ENCODE results near the gene BAHD1. TPM values are rescaled to one million over a fixed set of nuclear protein-coding genes. Genes with fewer than 3 reads are reported as not detected.

BAHD1 gene
- total and polyA plus RNA-seq, 2 experiments from 2014 or later: 13.9 to 17.2 TPM

- Histone ChIP-seq H3K27ac (no peak overlapping the region), H2AFZ (no peak overlapping the region), H3K4me2 (no peak overlapping the region), H3K4me1 (ENCODE audit: insufficient read depth) (peaks cover 15% of the 10 kb centered on the region), H3K9me3 (ENCODE audit: low read depth) (no peaks in the 10 kb centered on the region), H3K27me3 (no peaks in the 10 kb centered on the region), H3K9me2 (replicated peaks; ENCODE audit: insufficient read depth) (no peaks in the 10 kb centered on the region), H3K4me3 (no peak overlapping the region), H4K20me1 (ENCODE audit: insufficient read depth, poor library complexity, severe bottlenecking) (peaks cover 37% of the 10 kb centered on the region), H3K79me2 (peaks cover 48% of the 10 kb centered on the region), H3K36me3 (replicated peaks; ENCODE audit: insufficient read depth, low read depth) (no peaks in the 10 kb centered on the region)
- no peak for DNase-seq (ENCODE audit: low spot score)
- 60% methylated on average over 2 of the region's 2 CpGs for WGBS (ENCODE audit: low lambda C conversion rate, missing lambda C conversion rate)
- TF ChIP-seq EZH2 (IDR thresholded peaks at IDR 0.05; ENCODE audit: borderline replicate concordance): no peak
- TF ChIP-seq EZH2phosphoT487 (IDR thresholded peaks at IDR 0.05; ENCODE audit: low read depth, severe bottlenecking, unreplicated experiment): no peak
- no peak for TF ChIP-seq CTCF (IDR thresholded peaks at IDR 0.05; ENCODE audit: poor library complexity)
Measured at GRCh38 chr15:40460404-40460803, 19.7 kb downstream of the BAHD1 start.

GRCh38 chr15:40461958-40462357 lies 21.2 kb downstream of the BAHD1 start:
- no peak overlapping the region for H2AFZ ChIP-seq
- H3K9me2 ChIP-seq (replicated peaks; ENCODE audit: insufficient read depth): no peaks in the 10 kb centered on the region
- no peak for TF ChIP-seq EZH2 (IDR thresholded peaks at IDR 0.05; ENCODE audit: borderline replicate concordance)
- no peaks in the 10 kb centered on the region for H3K27me3 ChIP-seq
- no peak overlapping the region for H3K4me2 ChIP-seq
- no peak overlapping the region for H3K4me3 ChIP-seq
- no peak overlapping the region for H3K27ac ChIP-seq
- H3K36me3 ChIP-seq (replicated peaks; ENCODE audit: insufficient read depth, low read depth): no peaks in the 10 kb centered on the region
- no peaks in the 10 kb centered on the region for H3K9me3 ChIP-seq (ENCODE audit: low read depth)
- no peaks in the 10 kb centered on the region for H3K4me1 ChIP-seq (ENCODE audit: insufficient read depth)
- 96% methylated on average over 20 of the region's 21 CpGs for WGBS (ENCODE audit: low lambda C conversion rate, missing lambda C conversion rate)
- peaks cover 32% of the 10 kb centered on the region for H3K79me2 ChIP-seq
- no peak for DNase-seq (ENCODE audit: low spot score)
- H4K20me1 ChIP-seq (ENCODE audit: insufficient read depth, poor library complexity, severe bottlenecking): peaks cover 21% of the 10 kb centered on the region

- no peak overlapping the region for H3K27ac ChIP-seq
- H3K9me2 ChIP-seq (replicated peaks; ENCODE audit: insufficient read depth): no peaks in the 10 kb centered on the region
- no peak for TF ChIP-seq EZH2phosphoT487 (IDR thresholded peaks at IDR 0.05; ENCODE audit: low read depth, severe bottlenecking, unreplicated experiment)
- no peak for TF ChIP-seq EZH2 (IDR thresholded peaks at IDR 0.05; ENCODE audit: borderline replicate concordance)
- TF ChIP-seq CTCF (IDR thresholded peaks at IDR 0.05; ENCODE audit: poor library complexity): no peak
- no peak overlapping the region for H3K4me2 ChIP-seq
- H3K79me2 ChIP-seq: peaks cover 19% of the 10 kb centered on the region
- no peaks in the 10 kb centered on the region for H3K36me3 ChIP-seq (replicated peaks; ENCODE audit: insufficient read depth, low read depth)
- H3K4me1 ChIP-seq (ENCODE audit: insufficient read depth): no peaks in the 10 kb centered on the region
- H3K27me3 ChIP-seq: no peaks in the 10 kb centered on the region
- H2AFZ ChIP-seq: no peak overlapping the region
- peaks cover 15% of the 10 kb centered on the region for H4K20me1 ChIP-seq (ENCODE audit: insufficient read depth, poor library complexity, severe bottlenecking)
- no peak for DNase-seq (ENCODE audit: low spot score)
- no peak overlapping the region for H3K4me3 ChIP-seq
- WGBS (ENCODE audit: low lambda C conversion rate, missing lambda C conversion rate): 100% methylated on average over 2 of the region's 2 CpGs
- H3K9me3 ChIP-seq (ENCODE audit: low read depth): no peaks in the 10 kb centered on the region
Measured at GRCh38 chr15:40463279-40463678, 22.5 kb downstream of the BAHD1 start.

GRCh38 chr15:40463886-40464545 lies 23.3 kb downstream of the BAHD1 start:
- DNase-seq (ENCODE audit: low spot score): no peak
- Histone ChIP-seq H3K4me1 (ENCODE audit: insufficient read depth) (no peaks in the 10 kb centered on the region), H3K9me2 (replicated peaks; ENCODE audit: insufficient read depth) (no peaks in the 10 kb centered on the region), H3K4me2 (no peak overlapping the region), H4K20me1 (ENCODE audit: insufficient read depth, poor library complexity, severe bottlenecking) (peaks cover 15% of the 10 kb centered on the region), H3K27me3 (no peaks in the 10 kb centered on the region), H3K79me2 (peaks cover 16% of the 10 kb centered on the region), H3K27ac (no peak overlapping the region), H3K36me3 (replicated peaks; ENCODE audit: insufficient read depth, low read depth) (no peaks in the 10 kb centered on the region), H3K9me3 (ENCODE audit: low read depth) (no peaks in the 10 kb centered on the region), H2AFZ (no peak overlapping the region), H3K4me3 (no peak overlapping the region)
- TF ChIP-seq CTCF (IDR thresholded peaks at IDR 0.05; ENCODE audit: poor library complexity): no peak
- TF ChIP-seq EZH2 (IDR thresholded peaks at IDR 0.05; ENCODE audit: borderline replicate concordance): no peak
- TF ChIP-seq EZH2phosphoT487 (IDR thresholded peaks at IDR 0.05; ENCODE audit: low read depth, severe bottlenecking, unreplicated experiment): no peak
- 93% methylated on average over 14 of the region's 14 CpGs for WGBS (ENCODE audit: low lambda C conversion rate, missing lambda C conversion rate)
